Neural progenitor cell (in vitro differentiated cells): ENCODE measurements around the gene TIMELESS.
"Not testable (repeated sequence)": the region's sequence is repeated elsewhere in the genome, so short reads cannot be mapped to it uniquely, and the experiment has no call there.

Experiments
- CTCF ChIP-seq: fragments of 200-600 bp; sonication (generic); IDR thresholded peaks from 2 replicates; pipeline ENCODE4 v1.5.1; 2017; ENCODE audit warnings: antibody characterized with exemption, mild to moderate bottlenecking
- EZH2phosphoT487 ChIP-seq: fragments of 200-600 bp; sonication (generic); IDR thresholded peaks from 2 replicates; pipeline ENCODE4 v1.6.1; 2017; ENCODE audit warnings: antibody characterized with exemption

DNA sequence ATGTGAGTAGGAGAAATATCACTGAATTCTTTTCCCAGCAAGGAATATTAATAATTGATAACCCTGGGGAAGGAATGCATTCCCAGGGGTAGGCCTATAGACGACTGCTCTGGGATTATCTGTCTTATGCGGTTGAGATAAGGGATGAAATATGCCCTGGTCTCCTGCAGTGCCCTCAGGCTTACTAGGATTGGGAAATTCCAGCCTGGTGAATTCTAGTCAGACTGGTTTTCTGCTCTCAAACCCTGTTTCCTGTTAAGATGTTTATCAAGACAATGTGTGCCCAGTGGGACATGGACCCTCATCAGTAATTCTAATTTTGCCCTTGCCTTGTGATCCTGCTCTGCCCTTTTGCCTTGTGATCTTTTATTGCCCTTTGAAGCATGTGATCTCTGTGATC lies 6.0 kb downstream of the TIMELESS start:
- TF ChIP-seq CTCF, EZH2phosphoT487: not testable (repeated sequence)
